ENCODE data around the gene ARHGEF33.
A peak's percentile ranks its signal among the peaks of the same experiment; 100 is the strongest.
"Not testable (repeated sequence)": the region's sequence is repeated elsewhere in the genome, so short reads cannot be mapped to it uniquely, and the experiment has no call there.

The ARHGEF33 gene

DNA sequence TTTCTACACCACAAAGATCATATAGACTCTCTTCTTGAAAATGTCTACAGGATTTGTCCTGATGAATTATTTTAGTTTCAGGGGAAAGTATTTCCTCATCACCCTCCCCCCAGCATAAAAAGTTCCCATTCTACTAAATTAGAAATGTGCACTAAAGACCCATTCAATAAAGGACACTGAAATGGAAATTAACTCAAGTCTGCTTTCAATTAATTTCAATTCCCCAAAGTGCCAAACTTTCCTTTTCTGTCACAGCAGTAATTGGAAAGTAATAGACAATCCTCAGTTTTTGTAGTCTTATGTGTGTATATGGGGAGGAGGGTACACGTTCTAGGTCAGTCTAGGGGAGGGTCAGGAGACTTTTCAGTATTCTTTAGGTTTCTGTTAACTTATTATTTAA, 21.5 kb downstream of the ARHGEF33 start:
- no peak for DNase-seq

DNA sequence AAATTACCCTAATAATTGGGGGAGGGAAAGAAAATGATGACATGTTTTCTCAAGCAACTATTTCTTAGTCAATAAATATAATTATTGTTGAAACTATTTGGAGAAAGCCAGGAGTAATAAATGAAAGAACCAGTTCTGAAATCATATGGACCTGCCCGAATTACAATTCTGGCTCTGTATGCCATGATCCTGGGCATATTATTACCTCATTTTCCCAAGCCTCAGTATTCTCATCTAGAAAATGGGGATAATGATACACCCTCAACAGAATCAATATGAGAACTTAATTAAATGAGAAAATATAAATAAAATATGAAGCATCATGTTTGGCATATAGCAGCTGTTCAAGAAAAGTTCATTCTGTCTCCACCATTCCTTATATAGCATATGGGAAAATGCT, 22.9 kb downstream of the ARHGEF33 start:
- no peak for DNase-seq

DNA sequence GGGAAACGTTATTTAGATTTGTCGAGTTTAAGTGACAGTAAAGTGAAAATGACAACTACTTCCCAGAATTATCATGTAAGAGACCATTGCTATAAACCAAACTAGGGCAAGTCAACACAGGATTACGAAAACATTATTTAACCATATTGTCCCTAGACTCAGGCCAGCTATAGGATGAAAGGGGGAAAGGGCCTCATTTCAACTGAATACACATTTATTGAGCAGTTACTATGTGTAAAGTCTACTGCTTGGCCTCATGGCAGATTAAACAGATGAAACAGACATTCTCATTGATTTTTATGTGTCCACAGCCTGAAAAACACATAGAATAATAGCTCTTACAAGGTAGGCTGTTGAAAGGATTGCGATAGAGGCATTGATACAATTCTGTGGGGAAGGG, 32.7 kb downstream of the ARHGEF33 start:
- DNase-seq: no peak

DNA sequence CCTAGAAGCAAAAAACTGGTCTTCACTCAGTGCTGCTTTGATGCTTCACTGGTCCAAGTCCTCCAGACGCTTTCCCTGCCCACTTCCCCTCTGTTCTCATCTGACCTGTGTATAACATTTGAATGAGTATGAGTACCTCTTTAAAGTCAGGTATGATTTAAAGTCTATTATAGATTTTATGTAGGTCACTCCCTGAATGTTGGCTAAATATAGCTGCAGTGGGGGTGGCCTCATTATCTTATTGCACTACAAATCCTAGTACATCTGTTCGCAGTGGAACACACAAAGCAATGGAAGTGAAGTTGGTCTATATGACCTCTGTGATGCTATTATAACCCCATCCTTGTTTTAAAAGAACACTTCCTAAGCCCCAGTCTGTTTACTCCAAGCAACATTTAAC, 33.2 kb downstream of the ARHGEF33 start:
- DNase-seq: no peak

DNA sequence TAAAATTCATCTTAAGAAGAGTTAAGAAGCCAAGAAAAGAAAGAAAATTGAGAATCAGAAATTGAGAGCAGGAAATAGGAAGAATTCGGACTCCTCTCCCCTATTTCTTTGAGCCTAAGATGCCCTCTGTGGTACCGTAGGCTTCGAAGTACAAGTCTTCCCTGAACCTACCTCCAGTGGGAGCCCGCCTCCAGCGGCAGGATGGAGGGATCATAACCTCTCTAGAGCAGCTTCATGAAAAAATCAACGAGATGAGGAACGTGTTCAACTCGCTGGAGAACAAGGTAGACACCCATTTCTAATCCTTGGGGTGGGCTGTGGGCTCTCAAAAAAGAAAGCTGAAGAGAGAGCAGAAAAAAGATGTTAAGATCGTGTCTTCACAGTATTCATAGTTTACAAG, 36.3 kb downstream of the ARHGEF33 start:
- no peak for DNase-seq

DNA sequence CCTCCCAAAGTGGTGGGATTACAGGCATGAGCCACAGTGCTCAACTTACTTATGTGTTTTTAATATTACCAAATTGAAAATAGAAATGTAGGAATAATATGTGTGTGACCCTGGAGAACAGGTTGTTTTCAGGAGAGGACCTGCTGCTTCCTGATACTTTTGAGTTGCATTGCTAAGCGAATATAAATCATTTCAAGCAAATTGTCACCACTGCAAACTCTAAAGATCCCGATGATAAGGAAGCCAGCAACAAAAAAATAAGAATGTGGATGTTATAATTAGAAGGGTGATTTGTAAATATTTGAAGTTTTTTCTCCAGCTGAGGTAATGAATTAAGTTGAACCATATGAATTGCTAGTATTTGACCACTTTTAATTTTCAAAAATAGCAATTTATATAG, 40.9 kb downstream of the ARHGEF33 start:
- no peak for DNase-seq

DNA sequence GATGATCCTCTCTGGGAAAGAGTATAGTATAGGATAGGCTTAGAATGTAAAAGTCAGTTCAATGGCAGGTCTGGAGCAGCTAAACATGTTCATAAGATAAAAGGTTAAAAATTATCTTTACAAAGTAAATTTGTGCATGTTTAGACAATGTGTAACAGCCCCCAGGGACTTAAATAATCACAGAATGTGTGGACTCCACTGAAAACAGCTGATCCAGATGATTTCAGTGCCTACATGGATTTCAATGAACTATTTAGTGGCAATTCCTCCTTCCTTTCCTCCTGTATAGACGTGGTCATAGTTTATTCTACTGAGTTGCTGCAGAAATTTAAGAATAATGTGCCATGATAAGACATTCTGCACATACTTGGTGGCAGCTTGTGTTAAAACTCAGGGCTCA, 42.9 kb downstream of the ARHGEF33 start:
- DNase-seq: no peak

DNA sequence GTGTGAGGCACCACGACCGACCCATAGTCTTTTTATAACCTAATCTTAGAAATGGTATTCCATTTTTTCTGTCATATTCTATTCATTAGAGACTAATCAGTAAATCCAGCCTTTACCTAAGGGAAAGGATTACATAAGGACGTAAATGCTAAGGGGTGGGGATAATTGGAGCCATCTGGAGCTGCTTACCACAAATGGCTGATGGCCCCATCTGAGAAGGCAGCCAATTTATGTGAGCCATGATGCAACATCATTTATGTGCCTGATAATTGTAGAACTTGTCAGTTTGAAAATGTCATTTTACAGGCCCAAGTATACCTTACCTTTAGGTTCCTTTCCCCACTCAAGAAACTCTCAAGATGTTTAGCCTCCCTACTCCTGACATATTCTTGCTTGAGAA, 44.0 kb downstream of the ARHGEF33 start:
- DNase-seq: no peak

DNA sequence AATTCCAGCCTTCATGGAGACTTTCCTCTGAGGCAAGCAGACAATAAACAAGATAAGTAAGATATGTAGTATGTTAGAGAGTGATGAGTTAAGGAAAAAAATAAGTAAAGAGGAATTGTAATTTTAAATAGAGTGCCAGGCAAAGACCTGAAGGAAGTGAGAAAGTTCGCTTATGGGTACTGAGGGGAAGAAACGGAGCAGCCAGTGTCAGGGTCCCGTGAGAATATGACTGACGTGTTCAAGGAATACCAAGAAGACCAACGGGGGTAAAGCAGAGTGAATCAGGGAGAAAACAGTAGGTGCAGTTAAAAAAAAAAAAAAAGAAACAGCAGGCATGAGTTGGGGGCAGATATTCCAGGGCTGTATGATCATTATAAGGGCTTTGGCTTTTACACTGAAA, 45.1 kb downstream of the ARHGEF33 start:
- no peak for DNase-seq

DNA sequence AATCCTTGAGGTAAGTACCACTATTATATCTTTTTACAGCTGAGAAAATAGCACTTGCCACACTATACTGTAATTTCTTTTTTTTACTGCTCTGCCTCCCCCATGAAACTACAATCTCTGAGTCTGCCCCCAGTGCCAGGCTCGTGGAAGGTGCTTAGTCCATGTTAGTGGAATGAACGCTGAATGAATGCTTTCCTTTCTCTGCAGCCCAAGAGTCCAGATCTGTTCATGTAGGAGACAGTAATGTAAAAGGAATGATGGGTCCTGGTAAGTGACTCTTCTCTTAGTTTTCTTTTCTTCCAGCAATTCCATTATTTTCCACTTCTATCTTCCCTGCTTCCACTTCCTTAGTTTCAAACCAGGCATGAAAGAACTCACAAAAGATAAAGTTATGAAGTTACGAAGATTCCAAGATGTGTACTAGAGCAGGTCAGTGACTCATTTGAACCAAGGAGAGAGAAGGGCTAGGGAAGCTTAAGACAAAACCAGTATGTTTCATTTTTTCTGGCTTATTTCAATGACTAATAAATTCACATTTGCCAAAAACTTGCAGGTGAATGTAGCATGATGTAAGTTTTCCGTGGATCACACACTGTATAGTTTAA, 46.0 kb downstream of the ARHGEF33 start:
- no peak for DNase-seq

DNA sequence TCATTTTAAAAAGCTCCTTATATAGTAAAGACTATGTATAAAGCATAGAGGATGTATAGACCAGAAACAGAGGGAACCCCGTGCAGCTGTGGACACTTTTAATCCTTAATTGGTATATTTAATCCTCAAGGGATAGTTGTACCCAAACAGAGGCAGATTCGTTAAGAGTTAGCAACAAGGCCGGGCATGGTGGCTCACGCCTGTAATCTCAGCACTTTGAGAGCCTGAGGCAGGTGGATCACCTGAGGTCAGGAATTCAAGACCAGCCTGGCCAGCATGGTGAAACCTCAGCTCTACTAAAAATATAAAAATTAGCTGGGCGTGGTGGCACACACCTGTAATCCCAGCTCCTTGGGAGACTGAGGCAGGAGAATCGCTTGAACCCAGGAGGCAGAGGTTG, 46.8 kb downstream of the ARHGEF33 start:
- not testable (repeated sequence) for DNase-seq

DNA sequence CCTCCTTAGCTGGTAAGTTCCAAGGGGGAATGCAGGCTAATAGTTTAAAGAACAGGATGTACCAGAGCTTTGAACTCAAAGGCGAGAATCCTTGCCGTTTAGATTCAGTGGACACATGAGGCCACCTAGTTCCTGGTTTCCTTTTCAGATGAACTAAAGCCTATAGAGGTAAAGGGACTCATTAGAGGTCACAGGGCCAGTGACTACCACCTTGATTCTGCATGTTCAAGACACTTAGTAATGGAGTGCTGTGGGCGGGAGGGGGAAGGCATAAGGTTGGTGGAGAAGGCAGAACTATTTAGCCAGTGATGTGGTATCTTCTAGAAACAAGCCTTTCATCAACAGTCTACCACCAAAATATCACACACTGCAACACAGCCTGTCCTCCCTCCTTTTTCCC, 47.9 kb downstream of the ARHGEF33 start:
- no peak for DNase-seq

DNA sequence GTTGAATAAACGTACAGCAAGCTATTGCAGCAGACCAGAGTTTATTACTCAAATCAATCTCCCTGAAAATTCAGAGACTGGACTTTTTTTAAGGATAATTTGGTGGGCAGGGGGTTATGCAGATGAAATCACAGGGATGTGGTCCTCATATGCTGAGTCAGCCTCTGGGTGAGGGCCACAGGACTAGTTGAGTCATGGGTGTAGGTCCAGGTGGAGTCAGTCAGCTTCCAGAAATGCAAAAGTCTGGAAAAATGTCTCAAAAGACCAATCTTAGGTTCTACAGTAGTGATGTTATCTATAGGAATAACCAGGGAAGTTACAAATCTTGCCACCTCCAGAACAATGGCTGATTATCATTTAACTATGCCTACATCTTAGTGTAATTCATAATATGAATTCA, 51.1 kb downstream of the ARHGEF33 start:
- DNase-seq: no peak

DNA sequence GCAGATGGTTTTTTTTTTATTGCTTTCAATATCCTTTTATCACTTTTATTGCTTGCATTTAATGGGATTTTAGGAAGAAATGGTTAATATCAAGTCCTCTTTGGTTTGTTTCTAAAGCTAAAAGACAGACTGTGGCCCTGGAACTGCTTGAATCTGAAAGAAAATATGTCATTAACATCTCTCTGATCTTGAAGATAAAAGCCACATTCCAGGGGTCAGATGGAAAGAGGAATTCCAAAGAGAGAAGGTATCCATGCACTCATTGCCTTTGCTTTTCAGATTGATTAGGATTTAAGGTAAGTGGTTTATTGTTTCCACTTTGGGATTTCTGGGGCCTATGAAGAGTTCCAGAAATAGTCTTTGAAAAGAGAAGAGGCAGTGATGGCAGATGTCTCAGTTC, 54.1 kb downstream of the ARHGEF33 start:
- no peak for DNase-seq

DNA sequence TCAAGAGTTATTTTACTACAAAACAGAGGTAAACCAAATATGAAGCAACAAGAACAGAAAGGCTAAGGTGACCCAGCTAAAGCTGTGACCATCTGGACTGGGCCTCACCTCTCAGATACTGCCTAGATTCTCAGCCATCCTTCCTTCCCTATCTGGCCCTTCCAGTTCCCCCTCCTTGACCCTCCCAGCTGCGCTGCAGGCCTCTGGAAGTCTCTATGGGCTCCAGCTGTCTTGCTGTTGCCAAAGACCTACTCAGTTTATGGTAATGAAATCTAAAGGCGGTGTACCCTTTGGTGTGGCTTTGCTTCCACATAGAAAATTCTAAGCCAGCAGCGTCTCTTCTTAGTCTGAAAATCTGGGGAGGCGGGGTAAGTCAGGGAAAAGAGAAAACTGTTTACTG, 55.7 kb downstream of the ARHGEF33 start:
- DNase-seq: no peak

DNA sequence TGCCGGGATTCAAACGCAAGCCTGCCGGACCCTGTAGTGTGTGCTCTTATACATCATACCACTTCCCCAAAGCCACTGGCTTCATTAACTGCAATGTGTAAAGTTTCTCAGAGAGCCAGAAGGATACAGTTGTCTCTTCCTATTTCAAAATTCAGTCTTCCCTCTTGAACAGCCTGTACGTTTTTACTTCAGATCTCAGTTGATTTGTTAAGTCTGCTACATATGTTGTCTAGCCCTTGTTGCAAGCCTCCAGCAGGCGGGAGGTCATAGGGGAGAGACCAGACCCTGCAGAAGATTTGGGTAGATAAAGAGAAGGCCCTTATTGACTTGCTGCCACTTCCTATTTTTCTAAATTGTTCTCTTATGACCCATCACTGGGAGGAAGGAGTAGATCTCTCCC, 56.2 kb downstream of the ARHGEF33 start:
- no peak for DNase-seq

DNA sequence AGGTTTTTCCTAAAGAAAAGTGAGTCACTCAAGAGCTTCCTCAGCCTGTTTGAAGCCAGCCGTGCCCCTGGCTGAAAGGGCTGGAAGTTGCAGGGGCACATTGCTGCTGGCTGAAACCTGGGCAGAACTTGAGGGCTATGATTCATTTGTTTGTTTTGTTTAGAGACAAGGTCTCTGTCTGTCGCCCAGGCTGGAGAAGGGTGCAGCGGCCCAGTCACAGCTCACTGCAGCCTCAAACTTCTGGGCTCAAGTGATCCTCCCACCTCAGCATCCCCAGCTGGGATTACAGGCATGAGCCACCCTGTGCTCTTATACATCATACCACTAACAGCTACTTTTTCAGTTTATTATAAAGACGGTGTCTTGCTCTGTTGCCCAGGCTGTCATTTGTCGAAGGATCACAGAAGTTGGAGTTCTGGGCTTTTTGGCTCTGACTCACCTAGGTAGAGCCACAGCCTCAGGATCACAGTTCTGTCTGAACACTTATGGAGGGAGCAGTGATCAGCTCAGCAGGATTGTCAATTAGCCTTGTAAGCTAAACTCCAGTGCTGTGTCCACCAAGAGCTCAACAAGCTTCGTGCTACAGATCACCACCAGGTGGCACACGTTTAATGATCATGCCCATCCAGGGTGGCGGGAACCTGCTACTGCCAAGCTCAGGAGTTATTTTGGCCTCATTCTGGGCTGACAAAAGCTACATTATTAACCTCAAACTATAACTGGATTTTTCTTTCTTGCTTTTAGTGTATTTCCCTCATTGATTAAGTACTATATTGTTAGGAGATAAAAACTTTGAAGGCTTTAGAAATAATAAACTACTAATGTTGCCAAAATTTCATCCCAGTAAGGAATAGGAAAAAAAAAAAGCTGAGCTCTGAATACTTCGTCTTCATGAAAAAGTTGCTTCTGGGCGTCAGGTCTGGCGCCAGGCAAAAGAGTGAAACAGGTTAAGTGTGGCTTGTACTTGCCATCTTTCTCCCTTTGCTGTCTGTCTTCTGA, 57.9 kb downstream of the ARHGEF33 start:
- DNase-seq: no peak

DNA sequence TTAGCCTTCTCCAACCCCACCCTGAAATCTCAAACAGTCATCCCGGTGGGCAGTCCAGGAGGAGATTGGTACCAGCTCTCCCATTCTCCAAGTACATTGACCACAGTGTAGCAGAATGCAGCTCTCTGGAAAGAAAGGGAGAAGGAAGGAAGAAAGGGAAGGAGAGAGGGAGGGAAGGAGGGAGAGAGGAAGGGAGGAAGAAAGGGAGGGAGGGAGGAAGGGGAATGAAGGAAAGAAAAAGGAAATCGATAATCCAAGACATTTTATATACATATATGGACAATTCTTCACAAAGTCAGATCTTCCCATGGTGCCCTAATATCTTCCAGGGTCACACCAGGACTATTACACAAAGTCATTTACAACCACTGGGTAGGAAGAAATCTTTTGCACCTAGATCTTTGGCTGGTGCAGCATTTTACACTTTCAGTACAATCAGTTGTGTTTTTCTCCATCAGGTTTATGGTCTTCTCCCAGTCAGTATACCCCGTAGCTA, 58.8 kb downstream of the ARHGEF33 start:
- no peak for DNase-seq

DNA sequence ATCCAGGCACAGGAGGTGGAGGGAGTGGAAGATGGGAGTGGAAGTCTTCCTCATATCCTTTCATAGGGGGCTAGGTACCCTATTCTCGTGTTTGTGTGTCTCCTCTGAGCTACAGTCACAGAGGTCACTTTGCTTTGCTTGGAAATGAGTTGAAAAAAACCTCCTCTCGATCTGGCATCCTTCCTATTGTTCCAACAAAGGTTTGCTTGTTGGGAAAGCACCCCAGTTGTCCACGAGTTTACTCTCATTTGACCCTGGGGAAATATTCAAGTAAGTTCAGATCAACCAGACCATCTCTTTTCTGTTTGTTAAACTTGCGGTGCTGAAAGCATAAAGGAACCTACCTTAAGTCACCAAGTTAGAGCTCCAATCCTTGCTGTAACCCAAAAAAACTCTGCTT, 59.3 kb downstream of the ARHGEF33 start:
- no peak for DNase-seq

DNA sequence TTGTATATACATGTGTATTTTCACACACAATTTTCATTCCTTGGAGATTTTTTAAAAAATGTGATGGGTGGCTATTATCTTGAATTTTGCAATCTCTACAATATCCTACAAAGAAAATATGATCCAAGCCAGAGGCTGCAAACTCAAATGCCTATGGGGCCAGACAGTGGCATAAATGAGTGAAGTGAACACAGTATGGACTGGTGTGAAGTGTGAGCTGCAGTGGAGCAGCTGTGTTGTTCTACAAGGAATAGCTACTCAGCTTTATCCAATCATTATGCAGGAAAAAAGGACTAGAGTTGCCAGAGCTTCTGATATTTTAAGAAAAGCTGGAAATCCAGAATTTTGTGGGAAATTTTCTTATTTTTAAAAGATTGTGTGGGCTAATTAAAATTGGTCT, 62.1 kb downstream of the ARHGEF33 start:
- DNase-seq: no peak

DNA sequence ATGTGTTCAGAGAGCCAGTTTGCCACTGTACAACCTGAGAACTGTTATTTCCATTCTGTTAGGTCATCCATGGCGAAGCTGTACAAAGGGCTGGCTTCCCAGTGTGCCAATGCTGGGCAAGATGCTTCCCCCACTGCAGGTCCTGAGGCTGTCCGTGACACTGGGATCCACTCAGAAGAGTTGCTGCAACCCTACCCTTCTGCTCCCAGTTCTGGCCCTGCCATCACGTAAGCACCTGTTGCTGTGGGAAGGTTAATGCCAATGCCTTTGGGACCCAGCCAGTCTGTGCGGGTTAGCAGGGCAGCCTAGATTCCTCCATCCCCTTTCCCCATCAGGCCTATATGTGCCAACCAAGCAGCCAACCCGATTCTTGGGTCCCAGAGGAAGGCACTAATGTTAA, 68.3 kb downstream of the ARHGEF33 start:
- no peak for DNase-seq

DNA sequence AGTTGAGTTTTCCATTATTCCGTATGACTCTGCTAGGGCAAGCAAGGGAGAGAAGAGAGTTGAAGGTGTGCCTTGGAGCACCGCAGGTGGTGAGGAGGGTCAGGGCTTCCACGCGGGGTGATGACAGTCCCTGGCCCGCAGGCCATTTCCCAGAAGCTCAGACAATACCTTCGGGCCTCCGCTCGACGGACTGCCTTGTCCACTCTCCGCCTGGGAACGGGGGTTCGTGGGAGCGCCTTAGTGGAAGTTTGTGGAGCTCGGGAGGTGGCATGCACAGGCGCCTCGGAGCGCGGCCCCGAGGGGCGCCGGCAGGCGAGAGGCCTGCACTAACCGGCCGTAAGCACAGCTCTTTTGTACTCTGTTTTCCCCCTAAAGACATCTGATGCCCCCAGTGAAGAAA, 69.8 kb downstream of the ARHGEF33 start:
- no peak for DNase-seq

DNA sequence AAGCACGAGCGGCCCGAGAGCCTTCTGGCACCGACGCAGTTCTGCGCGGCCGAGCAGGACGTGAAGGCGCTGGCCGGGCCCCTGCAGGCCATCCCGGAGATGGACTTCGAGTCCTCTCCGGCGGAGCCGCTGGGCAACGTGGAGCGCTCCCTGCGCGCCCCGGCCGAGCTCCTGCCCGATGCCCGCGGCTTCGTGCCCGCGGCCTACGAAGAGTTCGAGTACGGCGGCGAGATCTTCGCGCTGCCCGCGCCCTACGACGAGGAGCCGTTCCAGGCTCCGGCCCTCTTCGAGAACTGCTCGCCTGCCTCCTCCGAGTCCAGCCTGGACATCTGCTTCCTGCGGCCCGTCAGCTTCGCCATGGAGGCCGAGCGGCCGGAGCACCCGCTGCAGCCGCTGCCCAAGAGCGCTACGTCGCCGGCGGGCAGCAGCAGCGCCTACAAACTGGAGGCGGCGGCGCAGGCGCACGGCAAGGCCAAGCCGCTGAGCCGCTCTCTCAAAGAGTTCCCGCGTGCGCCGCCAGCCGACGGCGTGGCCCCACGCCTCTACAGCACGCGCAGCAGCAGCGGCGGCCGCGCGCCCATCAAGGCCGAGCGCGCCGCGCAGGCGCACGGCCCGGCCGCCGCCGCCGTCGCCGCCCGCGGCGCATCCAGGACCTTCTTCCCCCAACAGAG, 70.4 kb downstream of the ARHGEF33 start:
- DNase-seq: peak; percentile 27

All from activated gamma-delta T cell (primary cell).